Activated CD4-positive, alpha-beta memory T cell treated with anti-CD3 and anti-CD28 coated beads, Interleukin-2, amount 10 ng/mL, durations not matched to agents 7 days and 5 days (primary cell): Measurements from ENCODE around the gene PC. TPM values are rescaled to one million over a fixed set of nuclear protein-coding genes. Genes with fewer than 3 reads are reported as not detected.
A peak's percentile ranks its signal among the peaks of the same experiment; 100 is the strongest.

ENCODE experiments used
- CTCF ChIA-PET: fragments of 350-600 bp; sonication (Branson Sonifier 250); formaldehyde crosslinking; loops from one replicate; lab custom pipeline; 2021; ENCODE audit warnings: antibody characterized with exemption, inconsistent platforms; lab: Charles Lee
- POLR2A ChIA-PET: fragments of 350-600 bp; sonication (Branson Sonifier 250); formaldehyde crosslinking; loops from one replicate; lab custom pipeline; 2021; ENCODE audit warnings: antibody characterized with exemption; lab: Charles Lee
- DNase-seq: peaks from one replicate; pipeline ENCODE4 v3.0.0-alpha.2; 2020
- H3K27ac Mint-ChIP-seq: one replicate; pipeline ENCODE4 v1.8.0; 2021; ENCODE audit warnings: mild to moderate bottlenecking, mixed read lengths
- H3K27me3 Mint-ChIP-seq: one replicate; pipeline ENCODE4 v1.8.0; 2021; ENCODE audit warnings: mixed read lengths
- H3K36me3 Mint-ChIP-seq: one replicate; pipeline ENCODE4 v1.8.0; 2021; ENCODE audit warnings: low read depth, mixed read lengths
- H3K4me1 Mint-ChIP-seq: one replicate; pipeline ENCODE4 v1.8.0; 2021; ENCODE audit warnings: mixed read lengths
- H3K4me3 Mint-ChIP-seq: one replicate; pipeline ENCODE4 v1.8.0; 2021; ENCODE audit warnings: mild to moderate bottlenecking, mixed read lengths
- H3K9me3 Mint-ChIP-seq: one replicate; pipeline ENCODE4 v1.8.0; 2021; ENCODE audit warnings: mixed read lengths
- total RNA-seq, 2 experiments: library from RNA; stranded (reverse); gene quantifications; one replicate each; pipeline ENCODE4 v1.2.3, GENCODE V29; 2021

The PC gene
- total RNA-seq, 2 experiments from 2014 or later: 5.1 to 7.4 TPM

DNA sequence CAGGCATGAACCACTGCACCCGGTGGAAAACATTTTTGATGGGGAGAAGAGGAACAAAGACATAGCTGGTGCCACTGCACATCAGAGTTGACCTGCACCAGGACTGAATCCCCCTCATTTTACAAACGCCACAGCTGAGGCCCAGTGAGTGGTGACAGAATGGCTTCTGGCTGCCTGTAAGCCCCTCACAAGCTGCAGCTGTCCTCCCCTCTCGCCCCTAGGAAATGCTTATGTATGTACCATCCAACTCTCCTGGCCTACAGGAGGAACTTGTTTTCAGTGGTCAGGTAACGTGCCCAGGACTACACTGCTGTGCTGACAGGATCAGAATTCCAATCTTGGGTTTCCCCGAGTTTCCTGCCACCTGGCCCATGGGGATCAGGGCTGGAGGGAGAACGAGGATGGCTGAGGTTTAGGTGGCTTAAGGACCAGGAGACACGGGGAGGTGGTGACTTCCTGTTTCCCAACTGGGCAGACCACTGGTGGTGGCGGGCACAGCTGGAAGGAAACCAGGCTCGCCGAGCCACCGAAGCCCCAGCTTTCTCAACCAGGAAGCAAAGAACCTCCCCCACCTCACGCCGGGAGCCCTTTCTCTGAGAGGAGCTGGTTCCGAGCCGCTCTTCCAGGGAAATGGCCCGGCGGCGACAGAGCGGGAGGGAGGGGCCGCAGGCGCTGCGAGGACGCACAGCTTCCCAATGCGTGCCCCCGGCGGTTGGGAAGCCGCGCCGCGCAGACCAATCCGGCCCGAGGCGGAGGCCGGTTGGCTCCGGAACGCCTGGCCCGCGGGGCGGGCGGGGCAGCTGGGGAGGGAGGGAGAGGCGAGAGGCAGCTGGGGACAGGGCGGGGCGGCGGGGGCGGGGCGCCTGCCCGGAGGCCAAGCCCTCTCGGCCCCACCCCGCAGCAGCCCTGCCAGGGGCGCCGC lies 102.3 kb downstream of the PC start:
- ChIA-PET POLR2A (interaction anchor here (0.7 to 6.1 kb wide), 10 partner anchors 10 to 310 kb away, joined by 3 to 177 read pairs (median 4); partner anchors contain the start of genes PC, RBM14, RBM4 and RCE1), CTCF (interaction anchor here (0.7 to 2.7 kb wide), 7 partner anchors 11 to 469 kb away, joined by 3 to 21 read pairs (median 3); partner anchors contain the start of gene RCE1)
- peak; percentile 92 for DNase-seq
- H3K36me3 Mint-ChIP-seq: no peaks in the 10 kb centered on the region
- H3K4me1 Mint-ChIP-seq: peaks cover 32% of the 10 kb centered on the region
- H3K9me3 Mint-ChIP-seq: no peaks in the 10 kb centered on the region
- peak overlapping the region; percentile 85 for H3K27ac Mint-ChIP-seq
- H3K27me3 Mint-ChIP-seq: no peaks in the 10 kb centered on the region
- peak overlapping the region; percentile 86 for H3K4me3 Mint-ChIP-seq

DNA sequence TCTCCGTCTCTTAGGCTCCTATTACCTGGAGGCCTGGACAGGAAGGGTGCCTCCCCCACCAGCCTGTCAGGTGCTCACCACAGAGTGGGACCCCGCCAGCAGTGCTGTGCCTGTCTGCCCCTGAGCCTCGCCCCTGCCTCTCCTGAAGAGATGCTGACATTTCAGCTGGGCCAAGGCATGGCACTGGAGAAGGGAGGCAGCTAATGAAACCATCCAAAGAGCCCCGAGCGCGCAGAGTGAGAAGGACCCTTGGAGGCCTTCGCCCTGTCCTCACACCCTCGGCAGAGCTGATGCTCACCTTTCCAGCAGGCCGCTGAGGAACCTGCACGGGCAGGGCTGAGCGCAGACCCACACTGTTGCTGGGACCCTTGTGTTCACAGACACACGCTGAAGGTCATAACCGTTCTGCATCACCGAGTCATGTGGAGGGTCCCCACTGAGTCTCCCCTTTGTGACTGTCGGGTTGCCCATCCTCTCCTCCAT lies 103.4 kb downstream of the PC start:
- H3K4me1 Mint-ChIP-seq: peaks cover 35% of the 10 kb centered on the region
- CTCF ChIA-PET: interaction anchor here (1.5 to 2.7 kb wide), 2 partner anchors 11 to 21 kb away, joined by 3 to 21 read pairs; partner anchors contain the start of gene RCE1
- H3K9me3 Mint-ChIP-seq: no peaks in the 10 kb centered on the region
- POLR2A ChIA-PET: interaction anchor here (1.7 to 6.1 kb wide), 2 partner anchors 11 to 103 kb away, joined by 4 to 177 read pairs; partner anchors contain the start of genes PC and RCE1
- H3K4me3 Mint-ChIP-seq: peak overlapping the region; percentile 11
- H3K27ac Mint-ChIP-seq: peak overlapping the region; percentile 47
- H3K27me3 Mint-ChIP-seq: no peaks in the 10 kb centered on the region
- no peak for DNase-seq
- no peaks in the 10 kb centered on the region for H3K36me3 Mint-ChIP-seq

DNA sequence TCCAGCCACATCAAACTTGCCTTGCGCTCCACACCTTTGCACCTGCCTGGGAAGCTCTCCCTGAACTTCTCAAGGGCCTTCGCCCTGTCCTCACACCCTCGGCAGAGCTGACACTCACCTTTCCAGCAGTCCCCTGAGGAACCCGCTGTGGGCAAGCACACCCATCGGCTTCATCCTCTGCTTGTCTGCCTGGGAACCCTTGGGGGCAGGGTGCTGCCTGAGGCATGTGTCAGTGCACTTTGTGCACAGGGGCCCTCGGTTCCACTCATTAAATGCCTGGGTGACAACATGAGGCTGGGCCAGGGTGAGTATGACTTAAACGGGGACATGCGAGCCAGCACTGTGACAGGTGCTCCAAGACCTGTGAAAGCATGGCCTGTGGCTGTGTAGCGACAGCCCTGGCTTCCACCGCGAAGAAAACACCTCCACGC lies 103.9 kb downstream of the PC start:
- Mint-ChIP-seq H3K4me1 (peaks cover 35% of the 10 kb centered on the region), H3K36me3 (no peaks in the 10 kb centered on the region), H3K9me3 (no peaks in the 10 kb centered on the region), H3K4me3 (peak overlapping the region; percentile 11), H3K27me3 (no peaks in the 10 kb centered on the region), H3K27ac (no peak overlapping the region)
- POLR2A ChIA-PET: interaction anchor here (6.1 kb wide), 1 partner anchor 11 kb away, joined by 177 read pairs; the partner anchor contains the start of gene RCE1
- DNase-seq: no peak
- CTCF ChIA-PET: interaction anchor here (2.7 kb wide), 1 partner anchor 10 kb away, joined by 21 read pairs; the partner anchor contains the start of gene RCE1

DNA sequence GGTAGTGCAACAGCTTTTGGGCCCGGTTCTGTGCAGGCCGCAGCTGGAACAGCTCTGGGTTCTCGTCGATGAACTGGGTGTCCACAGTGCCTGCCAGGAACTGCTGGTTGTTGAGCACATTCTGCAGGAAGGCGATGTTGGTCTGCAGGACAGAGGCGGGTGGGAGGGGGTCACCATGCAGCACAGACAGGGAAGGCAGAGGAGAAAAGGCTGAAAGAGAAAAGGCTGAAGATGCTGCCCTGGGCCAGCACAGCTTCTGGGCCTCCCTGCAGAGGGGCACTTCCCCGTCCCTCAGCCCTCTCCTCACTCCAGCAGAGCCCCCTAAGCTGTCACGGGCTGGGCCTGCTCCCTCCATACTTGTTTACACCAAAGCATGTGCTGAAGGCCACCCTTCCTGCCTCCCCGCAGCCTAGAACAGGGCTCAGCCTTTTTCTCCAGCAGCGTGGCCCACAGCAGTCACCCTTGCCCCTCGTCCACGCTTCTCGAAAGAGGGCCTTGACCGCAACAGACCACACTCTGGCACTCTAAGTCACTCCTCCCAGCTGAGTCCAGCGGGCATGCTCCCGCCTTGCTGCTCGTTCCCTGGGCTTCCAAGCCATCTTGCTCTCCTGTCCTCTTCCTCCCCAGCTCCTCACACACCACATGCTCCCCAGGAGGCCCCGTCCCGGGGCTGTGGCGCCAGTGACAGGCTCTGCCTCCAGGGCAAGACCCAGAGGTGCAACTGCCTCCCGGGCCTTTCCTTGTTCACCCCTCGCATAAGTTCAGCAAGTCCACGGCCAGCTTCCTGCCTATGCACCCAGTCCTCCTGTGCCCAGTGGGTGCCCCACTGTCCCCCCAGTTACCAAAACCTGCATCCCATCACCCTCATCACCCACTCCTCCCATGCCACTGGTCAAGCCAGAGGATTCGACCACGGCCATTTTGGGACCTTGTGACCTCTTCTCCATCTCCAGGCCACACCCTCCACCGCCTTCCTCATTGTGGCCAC lies 104.6 kb downstream of the PC start:
- Mint-ChIP-seq H3K9me3 (no peaks in the 10 kb centered on the region), H3K36me3 (no peaks in the 10 kb centered on the region), H3K4me1 (peaks cover 35% of the 10 kb centered on the region), H3K27me3 (no peaks in the 10 kb centered on the region), H3K27ac (no peak overlapping the region), H3K4me3 (no peak overlapping the region)
- CTCF ChIA-PET: interaction anchor here (2.7 kb wide), 1 partner anchor 10 kb away, joined by 21 read pairs; the partner anchor contains the start of gene RCE1
- POLR2A ChIA-PET: interaction anchor here (1.1 to 6.1 kb wide), 2 partner anchors 10 to 237 kb away, joined by 5 to 177 read pairs; partner anchors contain the start of genes RBM14 and RCE1
- no peak for DNase-seq

DNA sequence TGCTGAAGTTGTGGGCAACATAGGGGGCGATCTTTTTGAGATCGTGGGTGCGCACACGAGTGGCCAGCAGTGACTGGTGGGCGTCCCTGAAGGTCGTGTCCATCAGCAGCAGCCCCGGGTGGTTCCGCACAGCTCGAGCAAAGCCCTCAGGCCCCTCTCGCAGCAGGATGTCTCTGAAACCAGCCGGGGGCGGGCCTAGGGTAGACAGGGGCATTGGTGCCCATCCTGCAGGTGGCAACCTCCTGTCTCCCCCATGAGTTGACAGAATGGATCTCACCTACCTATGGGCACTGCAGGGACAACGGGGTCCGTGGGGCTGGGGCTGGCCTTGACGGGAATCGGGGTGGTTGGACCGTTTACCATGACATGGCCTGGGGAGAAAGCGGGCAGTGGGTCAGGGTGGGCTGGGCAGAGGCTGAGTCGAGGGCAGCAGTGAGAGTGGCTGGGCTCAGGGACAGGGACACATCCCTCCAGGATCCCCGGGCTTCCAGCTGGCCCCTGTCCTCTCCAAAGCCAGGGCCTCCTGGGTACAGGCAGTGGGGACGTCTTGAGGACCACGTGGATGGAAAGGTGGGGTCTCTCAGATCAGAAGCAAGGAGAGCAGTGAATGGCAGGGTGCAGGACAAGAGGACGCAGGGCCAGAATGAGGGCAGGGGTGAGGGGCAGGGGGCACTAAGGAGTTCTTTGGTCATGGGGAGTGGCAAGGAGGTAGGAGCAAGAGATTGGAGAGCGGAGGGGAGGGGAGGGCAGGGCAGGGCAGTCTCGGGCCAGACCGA lies 105.5 kb downstream of the PC start:
- H3K9me3 Mint-ChIP-seq: no peaks in the 10 kb centered on the region
- H3K27me3 Mint-ChIP-seq: no peaks in the 10 kb centered on the region
- ChIA-PET POLR2A (interaction anchor here (1.1 to 6.1 kb wide), 2 partner anchors 9 to 236 kb away, joined by 5 to 177 read pairs; partner anchors contain the start of genes RBM14 and RCE1), CTCF (interaction anchor here (1.1 to 1.8 kb wide), 2 partner anchors 10 to 13 kb away, joined by 4 to 15 read pairs; partner anchors contain the start of gene RCE1)
- DNase-seq: no peak
- H3K4me1 Mint-ChIP-seq: peaks cover 30% of the 10 kb centered on the region
- H3K27ac Mint-ChIP-seq: peak overlapping the region; percentile 62
- H3K4me3 Mint-ChIP-seq: no peak overlapping the region
- no peaks in the 10 kb centered on the region for H3K36me3 Mint-ChIP-seq

DNA sequence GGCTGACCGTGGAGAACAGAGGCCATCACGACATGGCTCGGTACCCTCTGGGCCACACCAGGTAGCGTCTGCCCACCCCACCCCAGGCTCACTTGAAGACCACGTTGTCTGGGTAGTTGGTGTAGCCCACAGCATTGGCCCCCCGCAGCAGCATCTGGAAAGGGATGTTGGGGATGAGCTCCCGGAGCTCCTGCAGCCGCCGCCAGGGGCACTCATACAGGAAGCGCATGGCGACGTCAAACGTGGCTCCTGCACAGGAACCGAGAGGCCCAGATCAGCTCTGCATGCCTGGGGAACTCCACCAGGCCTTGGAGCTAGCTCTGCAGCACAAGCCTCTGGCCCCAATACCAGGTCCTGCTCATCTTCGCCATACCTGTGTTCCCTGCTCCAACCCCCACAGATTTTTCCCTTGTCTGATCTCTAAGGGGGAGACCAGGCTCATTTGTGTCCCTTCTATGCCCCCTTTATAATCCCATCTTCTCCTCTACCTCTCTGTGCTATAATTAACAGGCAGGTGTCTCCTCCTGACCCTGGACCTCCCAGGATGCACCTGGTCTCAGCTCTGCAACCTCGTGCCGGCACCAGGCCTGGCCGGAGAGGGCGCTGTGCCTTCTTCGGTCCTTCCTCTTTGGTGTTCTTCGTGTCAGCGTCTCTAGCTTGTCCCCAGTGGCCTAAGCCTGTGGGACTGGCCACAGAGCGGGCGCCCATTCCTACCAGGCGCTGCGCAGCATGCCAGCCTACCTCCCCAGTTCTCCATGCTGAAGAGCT lies 106.3 kb downstream of the PC start:
- H3K4me3 Mint-ChIP-seq: no peak overlapping the region
- H3K36me3 Mint-ChIP-seq: no peaks in the 10 kb centered on the region
- peak; percentile 51 for DNase-seq
- ChIA-PET POLR2A (interaction anchor here (1.1 to 6.1 kb wide), 2 partner anchors 8 to 235 kb away, joined by 5 to 177 read pairs; partner anchors contain the start of genes RBM14 and RCE1), CTCF (interaction anchor here (0.7 to 1.8 kb wide), 3 partner anchors 9 to 13 kb away, joined by 3 to 15 read pairs (median 4); partner anchors contain the start of gene RCE1)
- no peaks in the 10 kb centered on the region for H3K27me3 Mint-ChIP-seq
- peaks cover 30% of the 10 kb centered on the region for H3K4me1 Mint-ChIP-seq
- no peaks in the 10 kb centered on the region for H3K9me3 Mint-ChIP-seq
- H3K27ac Mint-ChIP-seq: peak overlapping the region; percentile 62

DNA sequence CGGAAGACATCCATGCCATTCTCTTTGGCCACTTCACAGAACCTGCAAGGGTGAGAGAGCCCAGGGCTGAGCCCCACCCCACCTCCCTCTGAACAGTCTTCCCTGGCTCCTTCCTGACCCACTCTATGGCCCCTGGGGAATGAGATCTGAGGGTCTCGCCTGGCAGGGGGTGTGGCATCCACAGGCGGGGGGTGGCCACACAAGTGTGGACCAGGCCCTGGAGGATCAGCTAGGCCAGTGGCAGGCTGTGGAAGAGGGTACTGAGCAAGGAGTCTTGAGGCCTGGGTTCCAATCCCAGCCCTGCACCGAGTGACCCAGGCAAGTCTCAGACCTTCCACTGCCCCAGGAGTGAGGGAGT lies 107.0 kb downstream of the PC start:
- H3K4me1 Mint-ChIP-seq: peaks cover 34% of the 10 kb centered on the region
- ChIA-PET POLR2A (interaction anchor here (6.1 kb wide), 1 partner anchor 8 kb away, joined by 177 read pairs; the partner anchor contains the start of gene RCE1), CTCF (interaction anchor here (1.1 to 1.8 kb wide), 2 partner anchors 9 to 12 kb away, joined by 4 to 15 read pairs; partner anchors contain the start of gene RCE1)
- no peak for DNase-seq
- H3K4me3 Mint-ChIP-seq: no peak overlapping the region
- no peak overlapping the region for H3K27ac Mint-ChIP-seq
- H3K27me3 Mint-ChIP-seq: no peaks in the 10 kb centered on the region
- H3K9me3 Mint-ChIP-seq: no peaks in the 10 kb centered on the region
- H3K36me3 Mint-ChIP-seq: no peaks in the 10 kb centered on the region

DNA sequence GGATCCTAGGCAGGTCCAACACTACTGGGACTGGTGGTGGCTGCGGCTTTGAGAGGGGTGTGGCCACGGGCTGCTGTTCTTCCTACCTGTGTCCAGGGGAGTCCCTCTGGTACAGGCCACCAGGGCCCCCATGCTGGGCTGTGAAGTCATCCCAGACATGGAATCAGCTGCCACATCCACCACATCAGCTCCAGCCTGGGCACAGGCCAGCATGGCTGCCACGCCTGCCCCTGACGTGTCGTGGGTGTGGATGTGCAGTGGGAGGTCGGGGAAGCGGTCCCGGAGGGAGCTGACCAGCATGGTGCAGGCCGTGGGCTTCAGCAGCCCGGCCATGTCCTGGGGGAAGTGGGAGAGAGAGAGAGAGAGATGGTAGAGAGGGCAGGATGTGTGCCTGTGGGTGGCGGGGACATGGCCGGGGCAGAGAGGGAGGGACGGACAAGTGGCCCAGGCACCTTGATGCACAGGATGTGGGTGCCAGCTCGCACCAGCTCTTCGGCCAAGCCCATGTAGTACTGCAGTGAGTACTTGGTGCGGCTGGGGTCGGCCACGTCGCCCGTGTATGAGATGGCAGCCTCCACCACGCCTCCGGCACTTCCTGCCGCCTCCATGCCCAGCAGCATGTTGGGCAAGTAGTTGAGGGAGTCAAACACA lies 107.5 kb downstream of the PC start:
- Mint-ChIP-seq H3K9me3 (no peaks in the 10 kb centered on the region), H3K27ac (no peak overlapping the region), H3K4me3 (no peak overlapping the region), H3K27me3 (no peaks in the 10 kb centered on the region), H3K36me3 (no peaks in the 10 kb centered on the region), H3K4me1 (peaks cover 32% of the 10 kb centered on the region)
- CTCF ChIA-PET: interaction anchor here (1.8 kb wide), 1 partner anchor 8 kb away, joined by 15 read pairs; the partner anchor contains the start of gene RCE1
- POLR2A ChIA-PET: interaction anchor here (6.1 kb wide), 1 partner anchor 7 kb away, joined by 177 read pairs; the partner anchor contains the start of gene RCE1
- no peak for DNase-seq

DNA sequence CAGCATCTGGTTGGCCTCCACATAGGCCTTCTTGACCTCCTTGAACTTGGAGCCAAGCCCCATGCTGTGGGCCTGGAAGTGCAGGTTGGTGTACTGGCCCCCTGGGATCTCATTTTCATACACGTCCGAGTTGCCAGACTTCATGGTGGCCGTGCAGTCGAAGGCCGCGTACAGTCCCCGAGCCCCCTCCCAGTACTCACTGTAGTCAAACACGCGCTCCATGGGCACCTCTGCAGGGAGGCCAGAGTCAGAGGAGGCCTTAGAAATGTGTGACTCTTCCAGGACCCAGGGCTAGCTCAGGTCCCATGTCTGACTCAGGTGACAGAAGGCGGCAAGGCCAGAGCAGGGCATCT lies 108.0 kb downstream of the PC start:
- Mint-ChIP-seq H3K4me1 (peaks cover 30% of the 10 kb centered on the region), H3K36me3 (peaks cover 2% of the 10 kb centered on the region), H3K27me3 (no peaks in the 10 kb centered on the region), H3K9me3 (no peaks in the 10 kb centered on the region), H3K4me3 (no peak overlapping the region), H3K27ac (no peak overlapping the region)
- ChIA-PET CTCF (no interaction called here), POLR2A (no interaction called here)
- no peak for DNase-seq

DNA sequence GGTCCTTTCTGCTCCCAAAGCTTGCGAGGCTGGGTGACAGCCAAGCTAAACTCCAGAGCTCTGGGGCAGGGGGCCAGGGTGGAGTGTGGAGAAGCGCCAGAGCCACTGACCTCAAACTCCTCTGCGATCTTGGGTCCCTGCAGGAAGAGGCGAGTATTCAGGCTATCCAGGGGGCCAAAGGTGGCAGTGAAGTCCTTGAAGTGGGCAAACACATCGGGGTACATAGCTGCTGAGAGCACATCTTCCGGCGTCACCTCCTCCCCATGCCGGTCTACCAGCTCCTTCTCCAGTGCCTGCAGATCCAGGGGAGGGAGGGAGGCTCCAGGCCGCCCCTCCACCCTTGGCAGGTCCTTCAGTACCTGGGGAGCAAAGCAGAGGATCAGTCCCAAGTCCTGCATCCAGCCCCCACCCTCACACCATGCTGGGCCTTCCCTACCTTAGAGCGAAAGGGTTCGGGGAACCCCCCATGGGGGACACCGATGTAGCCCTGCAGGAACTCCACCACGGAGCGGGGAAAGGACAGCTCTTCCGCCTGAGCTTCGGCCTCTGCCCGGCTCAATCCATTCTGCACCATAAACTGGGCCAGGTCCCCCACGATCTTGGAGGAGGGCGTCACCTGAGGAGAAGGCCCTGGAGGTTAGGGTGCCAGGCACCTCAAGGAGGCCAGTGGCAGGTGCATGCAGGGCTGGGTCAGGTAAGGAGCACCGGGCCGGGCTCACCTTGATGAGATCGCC lies 108.5 kb downstream of the PC start:
- POLR2A ChIA-PET: interaction anchor here (0.6 kb wide), 1 partner anchor 38 kb away, joined by 4 read pairs; no protein-coding TSS in a partner anchor
- H3K27me3 Mint-ChIP-seq: no peaks in the 10 kb centered on the region
- CTCF ChIA-PET: no interaction called here
- no peaks in the 10 kb centered on the region for H3K9me3 Mint-ChIP-seq
- peaks cover 32% of the 10 kb centered on the region for H3K4me1 Mint-ChIP-seq
- no peak overlapping the region for H3K4me3 Mint-ChIP-seq
- no peak for DNase-seq
- peaks cover 7% of the 10 kb centered on the region for H3K36me3 Mint-ChIP-seq
- H3K27ac Mint-ChIP-seq: no peak overlapping the region
